ENCODE data around the gene EEPD1.

EEPD1 gene

DNA sequence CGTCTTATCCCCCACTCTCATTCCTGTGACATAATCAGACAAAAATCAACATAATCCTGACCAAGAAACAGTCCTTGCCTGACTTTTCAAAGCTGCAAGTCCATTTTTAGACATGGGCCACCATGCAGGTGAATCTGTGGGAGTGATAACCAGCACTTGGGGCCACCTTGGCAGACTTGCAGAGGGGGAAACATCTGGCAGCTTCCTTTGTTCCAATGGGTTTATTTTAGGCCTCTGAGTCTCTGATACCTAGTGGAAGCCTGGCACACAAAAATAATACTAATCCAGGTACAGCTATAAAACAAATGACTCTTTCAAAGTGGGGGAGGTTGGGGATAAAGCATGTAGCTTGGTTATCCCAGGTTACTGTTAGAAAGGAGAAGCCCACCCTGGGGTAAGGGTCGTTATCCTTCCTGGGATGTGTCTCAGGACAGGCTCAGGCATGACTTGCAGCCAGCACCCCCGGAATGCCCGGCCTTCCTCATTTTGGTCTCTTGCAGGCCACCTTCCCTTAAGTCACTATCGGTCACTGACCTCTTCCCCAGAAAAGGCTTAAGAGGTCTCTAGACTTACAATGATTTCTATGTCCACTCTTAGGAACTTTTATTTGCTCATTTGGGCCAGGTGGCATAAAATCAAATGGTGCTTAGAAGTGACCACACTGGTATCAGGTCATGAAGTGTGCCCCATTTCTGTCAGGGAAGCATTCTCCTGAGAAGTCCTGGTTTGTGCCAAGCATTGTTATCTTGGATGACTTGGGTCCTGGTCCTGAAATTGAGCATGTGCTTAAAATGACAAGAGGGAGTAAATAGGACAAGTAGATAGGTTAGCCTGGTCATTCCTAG, 37.6 kb downstream of the EEPD1 start:
- no peak for DNase-seq (ENCODE audit: low read depth in 2 of 2)

DNA sequence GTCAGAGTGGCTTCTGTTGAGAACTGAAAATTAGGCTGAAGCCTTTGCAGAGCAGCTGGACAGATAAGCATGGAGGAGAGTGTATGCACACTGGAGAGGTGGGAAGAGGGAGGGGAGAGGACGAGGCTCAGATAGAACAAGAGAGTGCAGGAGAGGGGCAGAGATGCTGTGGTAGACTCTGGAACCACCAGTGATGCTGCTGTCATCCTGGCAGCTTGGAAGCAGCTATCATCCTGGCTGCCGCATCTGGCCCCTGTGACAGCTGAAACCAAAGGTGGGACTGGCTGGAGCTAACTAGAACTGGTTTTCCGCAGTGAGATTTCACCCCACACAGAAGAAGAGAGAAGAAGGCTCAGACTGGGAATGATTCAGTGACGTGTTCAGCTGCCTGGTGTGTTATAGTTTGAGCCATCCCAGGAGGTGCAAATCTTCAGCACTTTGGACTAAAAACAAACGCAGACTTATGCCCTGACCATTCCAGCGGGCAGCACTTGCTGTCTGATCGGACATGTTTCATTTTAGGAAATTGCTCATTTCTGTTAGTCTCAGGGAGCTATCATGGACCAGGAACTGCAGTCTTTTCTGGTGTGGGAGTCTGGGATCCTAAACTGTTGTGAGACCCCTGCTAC, 38.4 kb downstream of the EEPD1 start:
- DNase-seq (ENCODE audit: low read depth in 2 of 2): no peak

DNA sequence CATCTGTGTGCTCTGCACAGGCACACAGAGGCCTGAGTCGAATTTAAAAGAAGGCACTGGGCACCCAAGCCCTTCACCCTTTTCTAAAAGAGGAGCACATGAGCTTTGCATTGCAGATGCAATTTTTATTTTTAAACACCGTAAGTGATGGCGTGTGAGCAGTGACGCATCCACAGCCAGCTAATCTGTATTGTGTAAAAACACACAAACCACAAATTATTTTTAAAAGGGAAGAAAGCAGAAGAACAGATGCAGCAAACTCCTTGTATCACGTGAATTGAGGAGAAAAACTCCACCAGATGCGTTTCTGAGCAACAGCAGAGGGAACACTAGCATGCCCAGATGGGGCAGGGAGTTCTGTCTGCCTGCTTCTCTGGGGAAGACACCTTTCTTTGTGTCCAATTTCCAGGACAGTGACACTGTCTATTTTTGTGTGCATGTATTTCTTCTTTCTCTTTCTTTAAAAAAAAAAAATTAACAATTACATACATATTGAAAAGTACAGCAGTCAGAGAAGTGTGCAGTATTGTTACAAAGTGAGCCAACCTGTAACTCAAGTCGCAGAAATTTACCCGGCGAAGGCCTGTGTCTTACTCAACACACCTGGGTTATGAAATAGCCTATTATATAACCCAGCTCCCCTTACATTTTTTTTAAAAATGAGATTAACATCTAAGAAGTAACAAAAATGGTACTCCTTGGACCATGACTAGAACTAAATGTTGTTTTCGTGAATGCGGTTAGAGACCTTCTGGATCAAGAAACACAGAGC, 39.2 kb downstream of the EEPD1 start:
- no peak for DNase-seq (ENCODE audit: low read depth in 2 of 2)

DNA sequence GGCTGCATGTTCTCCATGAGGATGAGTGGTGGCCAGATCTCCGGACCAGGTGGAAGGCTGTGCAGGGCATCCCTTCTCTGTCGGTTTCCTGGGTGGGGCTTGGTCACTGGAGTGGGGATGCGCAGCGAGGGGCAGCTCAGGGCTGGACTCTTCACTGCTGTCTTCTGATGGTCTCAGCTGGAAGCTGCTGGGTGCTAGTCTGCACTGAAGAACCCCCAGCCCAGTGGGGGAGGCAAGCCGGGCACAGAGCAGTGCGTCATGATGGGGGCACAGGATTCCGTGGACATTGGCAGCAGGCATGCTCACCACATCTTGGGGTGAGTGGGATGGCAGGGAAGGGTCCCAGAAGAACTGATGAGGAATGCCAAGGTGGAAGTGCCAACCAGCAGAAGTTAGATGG, 39.8 kb downstream of the EEPD1 start:
- no peak for DNase-seq (ENCODE audit: low read depth in 2 of 2)

DNA sequence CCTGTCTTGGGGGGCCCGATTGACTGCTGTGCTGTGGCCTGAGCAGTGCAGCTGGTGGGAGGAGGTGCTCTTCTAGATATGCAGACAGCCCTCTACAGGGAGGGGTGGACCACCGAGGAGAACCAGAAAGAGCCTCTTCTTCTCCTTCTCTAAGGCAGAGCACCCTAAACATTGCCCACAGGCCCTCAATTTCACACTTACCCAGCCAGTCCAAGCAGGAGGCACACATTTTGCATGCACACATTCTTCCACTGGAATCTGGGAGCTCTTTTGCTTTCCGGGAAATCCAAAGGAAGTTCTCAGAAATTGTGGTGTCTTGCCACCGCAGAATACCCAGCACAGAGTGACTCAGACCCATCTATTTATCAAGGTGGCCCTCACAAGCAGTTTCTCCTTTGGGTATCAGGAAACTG, 45.8 kb downstream of the EEPD1 start:
- no peak for DNase-seq (ENCODE audit: low read depth in 2 of 2)

DNA sequence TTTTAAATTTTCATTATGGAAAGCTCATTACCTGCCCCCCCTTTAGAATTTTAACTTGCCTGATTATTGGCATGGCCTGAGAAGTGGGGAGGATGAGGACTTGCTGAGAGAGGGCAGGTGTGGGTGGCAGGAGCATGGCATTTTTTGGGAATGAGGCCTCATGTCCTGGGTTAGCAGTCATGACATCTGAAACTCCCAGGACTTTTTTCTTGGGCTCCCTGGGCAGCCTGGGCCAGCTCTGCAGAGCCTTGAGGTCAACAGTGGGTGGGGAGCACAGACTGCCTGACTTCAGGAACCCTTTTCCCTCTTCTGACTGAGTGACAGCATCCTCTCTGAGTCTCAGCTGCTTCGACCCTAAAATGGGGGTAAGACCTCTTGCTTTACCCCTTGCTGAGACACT, 46.3 kb downstream of the EEPD1 start:
- DNase-seq (ENCODE audit: low read depth in 2 of 2): no peak

DNA sequence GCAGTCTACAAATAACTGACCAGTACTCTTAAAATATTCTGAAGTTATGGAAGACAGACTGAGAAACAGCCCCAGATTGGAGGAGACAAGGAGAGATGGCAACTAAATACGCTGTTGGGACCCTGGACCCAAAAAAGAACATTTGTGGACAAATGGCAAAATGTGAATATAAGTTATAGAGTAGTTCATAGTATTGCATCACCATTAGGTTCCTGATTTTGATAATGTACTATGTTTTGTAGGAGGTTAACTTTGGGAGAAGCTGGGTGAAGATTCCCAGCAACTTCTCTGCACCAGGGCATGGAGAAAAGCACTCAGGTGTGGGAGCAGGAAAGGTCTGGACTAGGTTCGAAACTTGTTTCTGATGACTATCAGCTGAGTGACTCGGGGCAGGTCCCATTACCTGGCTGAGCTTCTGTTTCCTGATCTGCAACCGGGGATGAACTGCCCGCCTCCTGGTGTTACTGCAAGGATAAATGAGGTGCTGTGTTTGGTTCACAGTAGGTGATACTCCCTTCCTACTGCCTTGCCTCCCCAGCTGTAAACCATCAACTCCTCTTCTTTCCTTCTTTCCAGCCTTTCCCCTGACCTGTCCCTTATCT, 48.2 kb downstream of the EEPD1 start:
- no peak for DNase-seq (ENCODE audit: low read depth in 2 of 2)

DNA sequence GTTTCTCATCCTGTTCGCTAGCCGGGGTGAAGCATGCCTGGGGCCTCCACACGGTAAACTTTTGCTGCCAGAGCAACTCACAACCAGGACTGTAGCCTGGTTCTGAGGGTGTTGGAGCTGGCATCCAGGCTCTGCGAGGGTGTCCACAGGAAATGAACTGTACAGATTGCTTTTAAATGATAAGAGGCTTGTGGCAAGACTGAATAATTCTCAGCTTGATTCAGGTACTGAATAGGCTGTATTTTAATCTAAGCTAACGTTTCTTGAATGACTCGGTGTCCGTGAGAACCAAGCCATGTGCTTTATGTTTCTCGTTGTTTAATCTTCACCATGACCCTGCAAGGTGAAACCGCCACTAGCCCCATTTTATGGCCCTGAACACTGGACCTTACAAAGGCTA, 49.3 kb downstream of the EEPD1 start:
- DNase-seq (ENCODE audit: low read depth in 2 of 2): no peak

DNA sequence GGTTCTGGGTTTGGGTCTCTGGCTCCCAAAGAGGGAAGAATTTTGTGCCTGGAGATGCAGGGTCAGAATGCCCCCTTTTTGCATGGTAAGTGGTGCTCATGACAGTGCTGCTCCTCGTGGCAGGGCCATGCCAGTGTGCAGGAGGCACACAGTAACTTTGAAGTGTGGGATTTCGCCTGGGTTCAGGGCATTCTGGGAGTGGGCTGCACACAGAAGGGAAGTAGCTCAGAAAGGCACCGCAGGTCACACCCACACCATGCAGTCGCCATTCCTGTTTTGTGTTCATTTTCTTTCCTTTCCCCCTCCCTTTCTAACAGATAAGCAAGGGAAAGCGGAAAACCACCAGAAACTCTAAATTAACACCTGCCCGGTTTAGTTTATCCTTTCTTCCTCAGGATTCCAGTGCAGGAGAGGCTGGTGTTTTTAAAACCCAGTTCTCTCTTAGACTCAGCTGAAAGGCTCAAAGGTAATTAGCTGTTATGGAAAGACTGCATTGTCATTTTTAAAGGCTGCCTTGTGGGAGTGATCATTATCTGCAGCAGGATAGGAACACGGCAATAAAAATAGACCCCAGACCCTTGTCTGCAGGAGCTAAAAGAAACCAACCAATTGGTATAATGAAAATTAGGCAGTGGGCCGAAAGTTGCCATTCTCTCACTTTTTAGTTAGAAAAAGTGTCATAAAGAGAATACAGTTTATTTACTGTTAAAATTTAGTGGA, 50.2 kb downstream of the EEPD1 start:
- no peak for DNase-seq (ENCODE audit: low read depth in 2 of 2)

DNA sequence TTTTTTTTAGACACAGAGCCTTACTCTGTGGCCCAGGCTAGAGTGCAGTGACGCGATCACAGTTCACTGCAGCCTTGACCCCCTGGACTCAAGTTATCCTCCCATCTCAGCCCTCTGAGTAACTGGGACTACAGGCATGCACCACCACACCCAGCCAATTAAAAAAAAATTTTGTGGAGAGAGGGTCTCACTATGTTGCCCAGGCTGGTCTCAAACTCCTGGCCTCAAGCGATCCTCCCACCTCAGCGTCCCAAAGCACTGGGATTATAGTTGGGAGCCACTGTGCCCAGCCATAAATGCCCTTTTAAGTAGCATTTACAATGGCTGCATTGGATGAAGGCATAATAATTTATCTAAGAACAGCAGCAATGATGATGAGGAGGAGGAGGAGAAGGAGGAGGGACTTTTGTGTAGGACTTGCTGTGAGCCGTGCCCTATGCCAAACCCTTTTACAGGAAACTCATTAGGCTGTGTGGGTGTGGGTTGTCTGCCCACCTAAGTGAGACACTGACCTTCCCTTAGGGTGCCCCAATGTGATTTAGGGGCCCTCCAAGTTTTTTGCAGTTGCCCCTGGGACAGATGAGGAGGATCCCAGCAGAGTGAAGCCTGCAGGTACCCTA, 51.1 kb downstream of the EEPD1 start:
- DNase-seq (ENCODE audit: low read depth in 2 of 2): no peak

DNA sequence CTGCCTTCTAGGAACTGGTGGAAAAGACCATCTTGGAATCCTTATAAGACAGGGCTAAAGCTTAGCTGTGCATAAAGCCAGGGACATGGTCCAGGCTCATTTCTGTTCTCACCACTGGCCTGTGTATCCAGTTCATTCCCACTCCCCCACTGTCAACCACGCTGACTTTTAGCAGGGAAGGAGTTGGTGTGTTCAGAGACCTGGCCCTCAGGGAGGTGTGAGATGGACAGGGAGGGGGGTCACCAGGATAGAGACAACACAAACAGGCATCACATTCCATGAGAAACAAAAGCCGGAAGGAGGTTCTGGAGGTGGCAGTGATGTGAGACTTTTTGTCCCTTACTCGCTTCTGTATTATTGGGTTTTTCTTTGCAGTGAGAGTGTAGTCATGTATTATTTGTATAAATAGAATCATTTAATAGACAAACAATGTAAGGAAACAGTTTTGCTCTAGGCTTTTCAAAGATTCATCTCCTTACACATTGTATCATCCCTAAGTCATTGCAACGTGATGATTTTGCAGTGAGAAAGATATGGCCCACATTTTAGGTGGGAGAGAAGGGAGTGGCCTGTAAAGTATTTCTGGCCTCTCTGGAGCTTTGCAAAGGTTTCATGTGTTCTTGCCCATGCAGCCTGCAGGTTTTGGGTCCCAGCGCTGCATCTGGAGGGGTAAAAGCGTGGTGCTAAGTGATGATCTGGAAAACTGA, 52.0 kb downstream of the EEPD1 start:
- DNase-seq (ENCODE audit: low read depth in 2 of 2): no peak

DNA sequence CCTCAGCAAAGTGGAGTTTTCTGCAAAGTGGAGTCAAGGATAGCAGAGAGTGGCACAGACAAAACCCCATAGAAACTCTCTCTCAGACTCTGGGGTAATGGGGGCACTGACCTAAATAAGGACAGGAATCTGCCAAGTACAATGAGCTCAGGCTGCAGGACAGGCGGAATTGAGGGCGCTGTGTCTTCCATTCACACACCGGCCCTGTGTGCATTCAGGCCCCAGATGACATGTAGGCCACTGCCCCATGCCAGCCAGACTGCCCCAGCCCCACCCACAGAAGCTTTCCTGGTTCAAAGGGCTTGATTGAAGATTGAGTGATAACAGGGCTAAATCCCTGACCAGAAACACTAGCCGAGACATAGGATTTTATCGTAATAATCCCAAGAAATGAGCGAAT, 52.7 kb downstream of the EEPD1 start:
- DNase-seq (ENCODE audit: low read depth in 2 of 2): no peak

DNA sequence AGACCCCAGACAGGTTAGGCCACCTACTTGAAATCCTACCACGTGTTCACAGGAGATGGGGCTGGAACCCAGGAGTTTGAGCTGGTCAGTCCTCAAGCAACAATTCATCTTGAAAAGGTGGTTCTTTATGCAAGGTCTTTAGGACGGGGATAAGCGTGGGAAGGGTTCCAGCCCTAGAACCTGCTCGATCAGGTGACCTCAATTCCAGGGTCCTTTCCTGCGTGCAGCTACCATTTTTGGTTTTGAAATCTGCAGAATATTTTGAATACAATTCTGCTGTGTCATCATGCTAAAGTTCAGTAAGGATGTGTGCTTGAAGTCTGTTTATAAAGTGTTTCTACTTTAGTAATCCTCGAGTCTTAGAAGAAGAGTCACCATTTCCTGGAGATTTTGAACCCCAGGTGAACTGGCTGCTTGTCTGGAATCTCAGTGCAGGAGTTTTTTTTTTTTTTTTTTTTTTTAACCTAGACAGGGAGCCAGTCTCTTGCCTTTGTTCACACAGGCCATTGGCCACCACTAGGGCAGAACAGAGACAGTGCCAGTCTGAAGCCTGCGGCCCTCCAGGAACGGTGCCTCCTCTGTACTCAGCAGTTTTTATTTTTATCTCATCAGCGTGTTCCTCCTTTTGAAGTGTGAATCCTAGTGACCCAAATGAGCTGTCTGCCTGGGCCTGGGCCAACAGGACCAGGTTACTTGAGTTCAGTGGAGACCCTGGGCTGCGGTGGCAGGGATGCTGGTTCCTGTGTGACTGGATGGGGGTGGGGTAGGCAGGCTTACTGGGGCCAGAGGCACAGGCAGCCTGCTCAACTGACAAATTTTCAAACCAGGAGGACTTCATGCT, 54.6 kb downstream of the EEPD1 start:
- DNase-seq (ENCODE audit: low read depth in 2 of 2): no peak

DNA sequence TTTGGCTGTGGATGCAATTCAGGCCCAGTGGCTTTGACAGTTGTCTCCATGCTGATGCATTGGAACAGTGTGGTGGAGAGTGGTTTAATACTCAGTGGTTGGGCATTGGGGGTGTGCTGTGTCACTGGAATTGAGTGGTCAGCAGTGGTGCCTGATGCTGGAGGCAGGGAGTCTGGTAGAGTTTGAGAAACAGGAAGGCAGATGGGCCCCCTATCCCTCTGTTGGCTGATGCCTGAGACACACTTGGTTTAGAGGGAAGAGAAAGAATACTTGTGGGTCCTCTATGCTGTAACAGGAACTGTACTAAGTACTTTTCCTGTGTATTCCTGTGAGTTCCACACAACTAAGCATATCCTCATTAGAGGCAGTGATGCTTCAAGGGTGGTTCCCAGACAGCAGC, 55.4 kb downstream of the EEPD1 start:
- no peak for DNase-seq (ENCODE audit: low read depth in 2 of 2)

DNA sequence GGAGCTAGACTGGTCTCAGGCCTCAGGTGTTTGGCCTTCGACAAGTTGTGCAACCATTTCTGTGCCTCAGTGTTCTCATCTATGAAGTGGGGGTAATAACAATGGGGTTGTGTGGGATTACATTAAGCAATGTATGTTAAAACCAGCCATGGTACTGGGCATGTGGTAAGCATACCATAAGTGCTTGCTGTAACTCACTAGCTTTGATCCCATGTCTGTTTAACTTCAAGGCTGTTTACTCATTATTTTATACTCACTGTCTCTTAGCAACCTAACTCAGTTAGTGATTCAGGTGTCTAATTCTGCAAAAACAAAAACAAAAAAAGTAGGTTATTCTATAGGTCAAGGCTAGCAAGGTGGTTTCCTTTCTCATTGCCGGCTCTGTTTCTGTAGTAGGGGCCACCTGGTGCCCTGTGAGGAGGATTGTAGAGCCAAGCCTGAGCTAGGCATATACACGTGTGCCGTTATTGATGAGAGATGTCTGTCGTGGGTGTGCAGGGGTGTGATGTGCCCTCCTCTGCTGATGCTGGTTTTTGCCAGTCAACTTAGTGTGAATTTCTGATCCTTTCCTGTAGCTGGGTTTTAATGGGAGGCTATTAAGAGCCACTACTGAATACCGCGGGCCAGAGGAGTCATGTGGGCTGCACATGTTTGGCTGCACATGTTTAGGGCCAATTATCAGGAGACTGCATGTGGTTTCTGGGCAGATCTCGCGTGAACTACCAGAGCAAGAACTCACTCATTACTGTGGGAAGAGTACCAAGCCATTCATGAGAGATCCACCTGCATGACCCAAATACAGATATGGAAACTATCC, 56.2 kb downstream of the EEPD1 start:
- DNase-seq (ENCODE audit: low read depth in 2 of 2): no peak

DNA sequence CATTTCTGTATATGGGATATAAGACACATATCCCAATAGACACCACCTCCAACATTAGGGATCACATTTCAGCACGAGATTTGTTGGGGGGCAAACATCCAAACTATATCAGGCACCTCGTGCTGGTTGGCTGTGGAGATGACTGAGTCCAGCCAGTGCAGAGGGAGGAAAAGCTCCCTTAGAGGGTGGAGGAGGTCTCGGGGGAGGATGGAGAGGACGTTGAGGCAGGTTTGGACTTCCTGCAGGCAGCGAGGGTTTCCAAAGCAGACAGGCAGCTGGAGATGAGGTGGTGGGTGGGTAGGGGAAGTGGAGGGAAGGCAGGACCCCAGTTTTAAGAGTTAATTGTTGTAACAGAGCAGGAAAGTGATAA, 56.7 kb downstream of the EEPD1 start:
- no peak for DNase-seq (ENCODE audit: low read depth in 2 of 2)

DNA sequence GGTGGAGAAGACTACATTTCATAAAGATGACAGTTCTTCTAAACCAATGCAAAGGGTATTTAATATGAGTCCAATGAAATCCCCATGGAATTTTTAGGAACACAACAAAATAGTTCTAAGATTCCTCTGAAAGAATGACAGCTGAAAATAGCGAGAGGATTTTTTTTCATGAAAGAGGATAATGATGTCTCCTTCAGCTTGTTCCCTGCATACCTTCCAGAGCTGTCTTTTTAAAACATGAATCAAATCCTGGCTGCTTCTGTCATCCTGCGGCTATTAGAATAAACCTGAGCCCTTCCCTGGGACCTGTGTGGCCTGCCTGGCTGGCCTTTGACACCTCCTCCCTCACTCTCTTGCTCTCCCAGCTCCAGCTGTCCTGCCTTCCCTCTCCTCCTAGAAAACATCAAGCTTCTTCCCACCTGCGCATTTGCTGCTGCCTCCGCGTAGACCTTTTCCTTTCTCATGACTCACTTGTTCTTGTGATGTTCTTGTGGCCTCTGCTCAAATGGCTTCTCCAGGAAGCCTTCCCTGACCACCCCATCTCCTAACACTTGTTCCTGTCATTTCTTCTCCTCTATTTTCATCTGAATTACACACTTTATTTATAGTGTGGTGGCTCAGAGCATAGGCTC, 57.4 kb downstream of the EEPD1 start:
- DNase-seq (ENCODE audit: low read depth in 2 of 2): no peak

Measured in stimulated activated CD8-positive, alpha-beta memory T cell treated with anti-CD3 and anti-CD28 coated beads, Interleukin-2, amount 100 ng/mL, for 48 hours (primary cell).